IPS-NIHi7 (cell line): ENCODE results near the gene ARHGAP26.
"Not testable (repeated sequence)": the region's sequence is repeated elsewhere in the genome, so short reads cannot be mapped to it uniquely, and the experiment has no call there.

Source experiments
- DNase-seq: peaks from one replicate; pipeline ENCODE4 v3.0.0; 2012; ENCODE audit warnings: mixed read lengths; ENCODE audit errors: extremely low spot score

Gene ARHGAP26

GRCh38 chr5:143085319-143085917, 315.2 kb downstream of the ARHGAP26 start:
- DNase-seq: no peak

GRCh38 chr5:143086546-143086907, 316.4 kb downstream of the ARHGAP26 start:
- no peak for DNase-seq

GRCh38 chr5:143086908-143087637, 316.9 kb downstream of the ARHGAP26 start:
- DNase-seq: no peak

GRCh38 chr5:143088702-143089101, 318.5 kb downstream of the ARHGAP26 start:
- DNase-seq: not testable (repeated sequence)

DNA sequence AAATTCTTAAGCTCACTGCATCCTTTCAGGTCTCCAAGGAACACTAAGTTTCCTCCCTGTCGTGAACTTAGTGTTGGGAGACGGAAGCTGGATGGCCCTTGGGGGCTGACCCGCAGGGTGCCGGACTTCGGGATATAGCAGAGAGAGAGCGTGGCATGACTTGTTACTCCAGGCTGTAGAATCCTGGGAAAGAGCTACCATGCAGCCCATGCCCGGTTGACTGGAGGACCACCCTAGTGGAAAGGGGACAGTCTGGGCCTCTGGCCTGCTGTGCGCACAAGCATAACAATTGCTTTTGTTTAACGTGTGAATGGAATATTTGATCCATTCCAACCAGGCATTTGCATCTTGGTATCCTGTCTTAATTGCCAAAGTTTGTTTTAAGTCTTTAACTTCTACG, 319.9 kb downstream of the ARHGAP26 start:
- not testable (repeated sequence) for DNase-seq

GRCh38 chr5:143092711-143093451, 322.7 kb downstream of the ARHGAP26 start:
- not testable (repeated sequence) for DNase-seq

- no peak for DNase-seq
Measured at GRCh38 chr5:143093452-143094086, 323.4 kb downstream of the ARHGAP26 start.

DNA sequence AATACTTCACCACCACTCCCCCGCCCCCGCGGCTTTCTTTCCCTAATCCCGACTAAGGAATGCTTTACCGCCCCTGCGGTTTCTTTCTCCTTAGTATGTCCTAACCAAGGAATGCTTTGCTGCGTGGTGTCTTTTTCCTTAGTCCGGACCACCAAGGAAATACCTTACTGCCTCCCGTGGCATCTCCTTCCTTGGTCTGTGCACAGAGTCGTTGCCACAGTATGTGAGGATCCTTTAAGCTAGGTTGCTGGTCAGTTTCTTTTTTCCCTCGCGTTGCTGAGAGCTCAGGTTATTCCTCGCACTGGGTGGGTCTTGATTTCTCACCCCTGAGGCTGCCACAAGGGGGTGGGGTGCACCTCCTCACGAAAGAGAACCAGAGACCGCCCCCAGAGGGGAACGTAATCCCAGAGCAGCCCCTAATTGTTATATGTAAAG, 323.9 kb downstream of the ARHGAP26 start:
- peak; percentile 40 for DNase-seq

DNA sequence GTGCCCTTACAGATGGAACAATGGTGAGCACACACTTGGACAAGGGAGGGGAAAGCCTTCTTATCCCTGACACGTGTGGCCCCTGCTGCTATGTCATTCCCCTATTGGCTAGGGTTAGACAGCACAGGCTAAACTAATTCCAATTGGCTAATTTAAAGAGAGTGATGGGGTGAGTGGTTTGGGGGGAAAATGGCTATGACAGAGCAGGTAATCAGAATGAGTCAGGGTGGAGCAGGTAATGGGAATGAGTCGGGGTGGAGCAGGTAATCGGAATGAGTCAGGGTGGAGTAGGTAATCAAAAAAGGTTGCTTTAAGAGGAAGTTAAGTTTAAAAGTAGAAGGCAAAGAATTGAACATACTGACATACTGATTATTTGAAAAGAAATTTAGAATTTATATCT, 324.4 kb downstream of the ARHGAP26 start:
- not testable (repeated sequence) for DNase-seq

GRCh38 chr5:143101121-143101520, 330.9 kb downstream of the ARHGAP26 start:
- DNase-seq: no peak

- DNase-seq: no peak
Measured at GRCh38 chr5:143101725-143102386, 331.7 kb downstream of the ARHGAP26 start.

GRCh38 chr5:143102411-143102810, 332.2 kb downstream of the ARHGAP26 start:
- no peak for DNase-seq

DNA sequence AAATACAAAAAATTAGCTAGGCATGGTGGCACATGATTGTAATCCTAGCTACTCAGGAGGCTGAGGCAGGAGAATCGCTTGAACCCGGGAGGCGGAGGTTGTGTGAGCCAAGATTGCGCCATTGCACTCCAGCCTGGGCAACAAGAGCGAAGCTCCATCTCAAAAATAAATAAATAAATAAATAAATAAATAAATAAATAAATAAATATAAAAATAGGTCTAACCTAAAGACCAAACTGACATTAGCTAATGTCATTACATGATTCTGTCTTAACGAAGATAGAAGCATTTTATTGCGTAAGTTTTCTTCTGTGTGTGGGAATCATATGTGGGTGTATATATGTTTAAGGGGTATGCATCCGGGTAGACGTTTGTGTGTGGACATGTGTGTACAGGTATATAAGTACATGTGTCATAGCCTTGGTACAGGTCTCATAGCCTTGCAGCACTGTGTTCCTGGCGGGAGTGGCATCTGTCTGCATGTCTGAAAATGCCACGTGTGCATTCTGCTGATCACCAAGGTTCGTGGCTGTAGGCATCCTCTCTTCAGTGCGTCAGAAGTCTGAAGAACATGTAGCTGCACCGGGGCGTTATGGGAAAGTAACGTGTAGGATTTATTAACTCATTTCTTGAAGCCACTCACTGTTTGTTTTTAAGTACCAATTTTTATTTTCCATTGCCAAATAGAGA, 335.2 kb downstream of the ARHGAP26 start:
- no peak for DNase-seq

- DNase-seq: peak; percentile 33
Measured at GRCh38 chr5:143106174-143106573, 336.0 kb downstream of the ARHGAP26 start.

DNA sequence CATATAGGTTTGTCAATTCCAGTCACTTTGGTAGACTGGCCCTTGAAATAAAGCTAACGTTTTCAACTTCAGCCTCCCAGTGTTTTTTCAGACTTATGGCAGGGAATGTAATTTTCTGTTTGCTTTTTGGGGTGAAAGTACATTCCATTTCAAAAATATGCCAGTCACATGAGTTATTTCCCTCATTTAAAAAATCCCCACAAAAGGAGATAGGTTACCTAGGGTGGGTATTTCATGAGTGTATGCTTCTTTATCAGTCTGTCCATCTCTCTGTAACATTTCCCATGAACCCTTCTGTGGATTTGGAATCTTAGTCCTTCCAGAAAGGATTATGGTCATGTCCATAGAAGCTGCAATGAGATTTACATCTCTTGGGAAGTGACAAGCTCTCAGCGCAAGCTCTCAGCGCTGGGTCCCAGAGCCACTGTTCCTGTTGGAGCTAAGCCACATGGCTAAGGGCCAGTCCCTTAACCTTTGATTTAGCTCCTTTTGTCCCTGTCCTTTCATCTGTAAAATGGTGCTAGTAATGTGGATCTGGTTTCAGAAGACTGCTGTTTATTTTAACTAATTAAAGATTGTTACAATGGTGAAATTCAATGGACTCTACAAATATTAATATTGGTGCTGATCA, 338.4 kb downstream of the ARHGAP26 start:
- no peak for DNase-seq

DNA sequence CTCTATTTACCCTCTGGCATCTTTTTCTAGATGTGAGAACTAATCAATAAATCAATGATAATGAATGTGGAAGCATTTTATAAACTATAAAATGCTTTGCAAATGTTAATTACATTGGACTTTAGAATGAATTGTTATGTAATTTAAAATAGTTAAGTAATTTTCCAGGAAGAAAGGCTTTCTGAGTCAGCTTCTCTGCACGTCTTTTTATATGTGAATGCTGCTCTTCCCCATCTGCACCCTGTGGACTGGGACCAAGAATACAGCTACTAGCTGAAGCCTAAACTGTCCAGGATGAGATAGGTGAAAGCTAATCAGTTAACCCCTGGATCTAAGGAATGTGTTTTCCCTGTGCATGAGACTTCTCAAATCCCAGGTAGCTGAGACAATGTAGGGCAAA, 340.4 kb downstream of the ARHGAP26 start:
- DNase-seq: no peak

DNA sequence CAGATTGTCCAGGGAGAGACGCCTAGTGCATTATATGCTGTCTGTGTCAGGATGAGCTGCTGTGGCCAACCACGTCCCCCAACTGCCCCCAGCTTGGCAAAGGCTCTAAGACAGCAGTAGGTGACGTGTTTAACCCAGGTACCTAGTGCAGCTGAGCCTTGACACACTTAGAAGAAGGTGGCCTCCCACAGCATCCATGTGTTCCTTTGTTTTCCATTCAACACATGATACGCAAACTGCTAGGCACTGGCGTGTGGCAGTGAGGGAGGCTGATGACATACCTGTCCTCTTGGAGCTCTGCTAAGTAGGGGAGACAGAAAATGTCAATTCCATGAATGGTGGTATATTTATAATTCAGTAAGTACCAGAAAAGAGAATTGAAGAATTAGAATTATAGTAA, 341.6 kb downstream of the ARHGAP26 start:
- DNase-seq: no peak

- no peak for DNase-seq
Measured at GRCh38 chr5:143113461-143113860, 343.3 kb downstream of the ARHGAP26 start.

DNA sequence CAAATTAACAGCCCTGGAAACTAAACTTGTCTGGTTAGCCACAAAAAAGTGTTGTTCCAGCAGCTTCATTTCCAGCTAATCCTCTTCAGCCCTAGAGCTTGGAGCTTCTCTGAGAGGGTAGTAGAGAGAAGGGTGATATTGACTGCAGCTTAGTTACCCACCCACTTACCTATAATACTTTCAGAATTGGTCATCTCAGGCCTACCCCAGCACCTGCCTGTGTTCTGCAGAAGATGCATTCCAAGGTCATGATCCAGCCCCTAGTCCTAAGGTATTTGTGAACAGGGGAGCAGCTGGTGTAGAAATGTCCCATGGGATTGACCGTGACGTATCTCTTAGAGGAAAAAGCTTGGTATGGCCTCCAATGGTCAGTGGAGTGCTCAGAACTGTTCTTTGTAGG, 344.3 kb downstream of the ARHGAP26 start:
- DNase-seq: no peak

GRCh38 chr5:143115381-143115780, 345.2 kb downstream of the ARHGAP26 start:
- DNase-seq: no peak

GRCh38 chr5:143116814-143117213, 346.6 kb downstream of the ARHGAP26 start:
- no peak for DNase-seq
